Measurements from ENCODE around the gene USP3. TPM values are rescaled to one million over a fixed set of nuclear protein-coding genes. Genes with fewer than 3 reads are reported as not detected.
A peak's percentile ranks its signal among the peaks of the same experiment; 100 is the strongest.

The USP3 gene
- total and polyA plus RNA-seq, 9 of the 15 experiments (the other 6 are each of a cell fraction or from before 2014, with no cell fraction given): 17.3 to 54.3 (median 34.8) TPM

GRCh38 chr15:63487076-63487757 is 17.2 kb upstream of the USP3 start:
- ChIA-PET POLR2A (interaction anchor here (0.6 to 2.3 kb wide), 6 partner anchors 10 to 91 kb away, joined by 3 to 12 read pairs (median 4); partner anchors contain the start of gene USP3), CTCF (ENCODE audit: low intra/inter-chr PET ratio) (interaction anchor here (0.6 to 1.2 kb wide), 3 partner anchors 10 to 199 kb away, joined by 3 read pairs; no protein-coding TSS in a partner anchor)
- Histone ChIP-seq H3K27me3 (ENCODE audit: control insufficient read depth in 2 of 2, insufficient read depth in 2 of 2, low read length in 2 of 2) (no peaks in the 10 kb centered on the region), H3K79me2 (ENCODE audit: control insufficient read depth, insufficient read depth, low read length) (no peaks in the 10 kb centered on the region), H3K4me3 (no peak overlapping the region), H3K9me1 (ENCODE audit: control insufficient read depth, insufficient read depth, low read length) (no peaks in the 10 kb centered on the region), H3K4me1 (replicated peaks in 1 of 2; ENCODE audit: control insufficient read depth in 2 of 2, insufficient read depth in 2 of 2, low read length in 2 of 2) (peaks cover 4 to 16% of the 10 kb centered on the region in 2 experiments; a peak in 4 of 5 replicates), H3K9ac (ENCODE audit: insufficient read depth in 1 of 2, low read depth in 2 of 2, low read length in 2 of 2) (peak overlapping the region in 1 of 2 experiments; percentile 50; a peak in 2 of 4 replicates), H4K20me1 (replicated peaks; ENCODE audit: control insufficient read depth, insufficient read depth, low read length) (no peaks in the 10 kb centered on the region), H3K27ac (ENCODE audit: extremely low read depth, low read depth, low read length) (peak overlapping the region; percentile 37; the same call in 2 of the 3 replicates), H3K36me3 (ENCODE audit: control insufficient read depth, insufficient read depth, low read length) (no peaks in the 10 kb centered on the region), H3K4me2 (ENCODE audit: insufficient read depth, low read length) (peak overlapping the region; percentile 52), H3K9me3 (replicated peaks; ENCODE audit: control insufficient read depth, insufficient read depth, low read depth, low read length) (no peaks in the 10 kb centered on the region), H2AFZ (ENCODE audit: low read depth, low read length) (peak overlapping the region; percentile 88)
- DNase-seq (ENCODE audit: extremely low read depth in 1 of 4, low spot score in 3 of 4) (peak; percentile 87 to 90 (median 89)), ATAC-seq (peak; percentile 97), FAIRE-seq (peak; percentile 95)
- 16% methylated on average over 15 of the region's 16 CpGs for WGBS (ENCODE audit: insufficient coverage, low coverage, missing lambda C conversion rate)
- intact Hi-C loops (cut with micrococcal nuclease) (loop anchor here (1.0 to 5.0 kb wide), 3 partner anchors 16 to 110 kb away; partner anchors contain the start of gene FBXL22), in situ Hi-C loops (cut with MboI) (no loop called here)
- no TSS peak for BruUV-seq (replicated peaks)
- TF ChIP-seq ZNF232 (CRISPR knock-in tag; IDR thresholded peaks at IDR 0.05): no peak
- no peak for TF ChIP-seq EP300 (IDR thresholded peaks at IDR 0.05; ENCODE audit: low read length)
- TF ChIP-seq SAFB (IDR thresholded peaks at IDR 0.05; ENCODE audit: borderline replicate concordance, low read depth, low read length): no peak
- no peak for TF ChIP-seq ZNF830 (CRISPR knock-in tag; IDR thresholded peaks at IDR 0.05)
- TF ChIP-seq ZNF561 (CRISPR knock-in tag; conservative IDR thresholded peaks at IDR 0.05): no peak
- 0 out of 2 replicates have a peak, but pooled peaks have one; percentile 22 for TF ChIP-seq ATF4 (CRISPR knock-in tag; IDR thresholded peaks at IDR 0.05)
- no peak for TF ChIP-seq ESRRA (IDR thresholded peaks at IDR 0.05; ENCODE audit: borderline replicate concordance, low read depth)
- TF ChIP-seq ZNF316 (IDR thresholded peaks at IDR 0.05): no peak
- no peak for TF ChIP-seq FUS (optimal IDR thresholded peaks at IDR 0.05; ENCODE audit: low read depth, low read length)
- TF ChIP-seq DPF2 (IDR thresholded peaks at IDR 0.05): no peak
- TF ChIP-seq ADNP (tag; IDR thresholded peaks at IDR 0.05): 0 out of 2 replicates have a peak, but pooled peaks have one; percentile 31
- TF ChIP-seq ZFX (CRISPR knock-in tag; IDR thresholded peaks at IDR 0.05): peak; percentile 47; the same call in 1 of the 2 replicates
- no peak for TF ChIP-seq SNIP1 (IDR thresholded peaks at IDR 0.05; ENCODE audit: low read depth)
- no peak for TF ChIP-seq MIER1 (IDR thresholded peaks at IDR 0.05; ENCODE audit: low read depth)
- peak in 1 of 3 experiments; percentile 34 for TF ChIP-seq YY1 (IDR thresholded peaks at IDR 0.05; ENCODE audit: borderline replicate concordance in 1 of 3, control insufficient read depth in 1 of 3, extremely low read depth in 1 of 3, insufficient read depth in 3 of 3, insufficient read length in 1 of 3, insufficient replicate concordance in 2 of 3, low read depth in 1 of 3, low read length in 2 of 3)
- TF ChIP-seq SIX5 (IDR thresholded peaks at IDR 0.05; ENCODE audit: borderline replicate concordance in 1 of 2, insufficient read depth in 1 of 2, low read depth in 1 of 2, low read length in 2 of 2): no peak
- no peak for TF ChIP-seq ZNF277 (CRISPR knock-in tag; IDR thresholded peaks at IDR 0.05; ENCODE audit: borderline replicate concordance)
- TF ChIP-seq HDAC1 (IDR thresholded peaks at IDR 0.05): no peak

All from K562 (cell line).